Immature natural killer cell (primary cell): ENCODE data around the gene PCNP. TPM values are rescaled to one million over a fixed set of nuclear protein-coding genes. Genes with fewer than 3 reads are reported as not detected.
"Not testable (repeated sequence)": the region's sequence is repeated elsewhere in the genome, so short reads cannot be mapped to it uniquely, and the experiment has no call there.

Source experiments
- DNase-seq, 3 donors: peaks; one replicate each; pipeline ENCODE4 v3.0.0; 2022; ENCODE audit warnings: mixed read lengths in 1 of 3
- H3K27ac Mint-ChIP-seq, 6 donors: one replicate each; pipeline ENCODE4 v1.8.0; 2020; ENCODE audit warnings: mixed read lengths in 6 of 6, mild to moderate bottlenecking in 5 of 6, inconsistent platforms in 4 of 6, moderate library complexity in 3 of 6
- H3K27me3 Mint-ChIP-seq, 3 donors: one replicate each; pipeline ENCODE4 v1.8.0; 2020 to 2021; ENCODE audit warnings: low read depth in 3 of 3, mild to moderate bottlenecking in 3 of 3, mixed read lengths in 3 of 3, moderate library complexity in 3 of 3, inconsistent platforms in 1 of 3
- H3K36me3 Mint-ChIP-seq, 3 donors: one replicate each; pipeline ENCODE4 v1.8.0; 2020; ENCODE audit warnings: mixed read lengths in 3 of 3, inconsistent platforms in 2 of 3, mild to moderate bottlenecking in 2 of 3
- H3K4me1 Mint-ChIP-seq, 2 donors: one replicate each; pipeline ENCODE4 v1.8.0; 2020; ENCODE audit warnings: inconsistent platforms in 2 of 2, mild to moderate bottlenecking in 2 of 2, mixed read lengths in 2 of 2, moderate library complexity in 1 of 2
- H3K4me3 Mint-ChIP-seq, 5 donors: one replicate each; pipeline ENCODE4 v1.8.0; 2020; ENCODE audit warnings: mild to moderate bottlenecking in 5 of 5, mixed read lengths in 5 of 5, inconsistent platforms in 3 of 5, moderate library complexity in 3 of 5
- H3K9me3 Mint-ChIP-seq, 6 donors: one replicate each; pipeline ENCODE4 v1.8.0; 2020; ENCODE audit warnings: mild to moderate bottlenecking in 6 of 6, mixed read lengths in 6 of 6, inconsistent platforms in 4 of 6, moderate library complexity in 3 of 6
- polyA plus RNA-seq, 3 donors: library from polyadenylated mRNA; unstranded; fragments of 300-500 nt; fragmentation: Illumina TruSeq; gene quantifications; one replicate each; pipeline ENCODE4 v1.2.3, GENCODE V29; 2021

The PCNP gene
- polyA plus RNA-seq, 3 donors from 2014 or later = 113 to 167 (median 123) TPM

- DNase-seq = no peak
- Mint-ChIP-seq H3K27me3 (no peaks in the 10 kb centered on the region), H3K27ac (no peak overlapping the region), H3K4me1 (peaks cover under 1 to 3% of the 10 kb centered on the region in 2 donors), H3K9me3 (no peaks in the 10 kb centered on the region), H3K36me3 (no peaks in the 10 kb centered on the region), H3K4me3 (no peak overlapping the region)
These were observed 57.3 kb downstream of the PCNP start for GRCh38 chr3:101631098-101631796.

GRCh38 chr3:101631959-101632358, 58.0 kb downstream of the PCNP start:
- not testable (repeated sequence) for DNase-seq, H3K4me1 Mint-ChIP-seq, H3K27ac Mint-ChIP-seq

GRCh38 chr3:101632586-101632985, 58.6 kb downstream of the PCNP start:
- Mint-ChIP-seq H3K9me3 (no peaks in the 10 kb centered on the region), H3K27ac (no peak overlapping the region), H3K4me3 (no peak overlapping the region), H3K27me3 (no peaks in the 10 kb centered on the region), H3K36me3 (no peaks in the 10 kb centered on the region), H3K4me1 (peaks cover 3 to 6% of the 10 kb centered on the region in 2 donors)
- no peak for DNase-seq

More at GRCh38 chr3:101631959-101632358, 58.0 kb downstream of the PCNP start:
- not testable (repeated sequence) for H3K27me3 Mint-ChIP-seq, H3K9me3 Mint-ChIP-seq, H3K4me3 Mint-ChIP-seq, H3K36me3 Mint-ChIP-seq

DNA sequence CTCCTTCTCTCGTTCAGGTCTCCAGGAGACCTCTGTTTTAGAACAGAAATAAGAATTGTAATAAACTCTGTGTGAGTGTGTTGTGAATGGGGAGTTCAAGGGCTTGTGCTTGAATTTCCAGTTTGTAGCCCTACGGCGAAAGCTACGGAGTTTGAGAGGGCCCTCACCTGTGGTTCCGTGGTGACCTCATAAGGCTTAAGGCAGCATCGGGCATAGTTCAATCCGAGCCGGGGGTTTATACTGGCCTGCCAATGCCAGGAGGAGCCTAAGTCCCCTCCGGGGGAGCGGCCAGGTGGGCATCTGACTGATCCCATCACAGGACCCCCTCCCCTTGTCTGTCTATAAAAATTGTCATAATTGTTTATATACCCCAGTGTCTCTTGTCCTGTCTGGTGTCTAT, 59.2 kb downstream of the PCNP start:
- Mint-ChIP-seq H3K9me3 (no peaks in the 10 kb centered on the region), H3K4me1 (peaks cover 3 to 6% of the 10 kb centered on the region in 2 donors)

GRCh38 chr3:101634591-101635196, 60.7 kb downstream of the PCNP start:
- H3K36me3 Mint-ChIP-seq = peaks cover 0 to 4% (median 0%) of the 10 kb centered on the region in 3 donors
- H3K27ac Mint-ChIP-seq = peak overlapping the region in 1 of 6 donors; percentile 49
- DNase-seq = no peak
- H3K4me1 Mint-ChIP-seq = peaks cover 3 to 6% of the 10 kb centered on the region in 2 donors
- H3K9me3 Mint-ChIP-seq = no peaks in the 10 kb centered on the region
- no peak overlapping the region for H3K4me3 Mint-ChIP-seq
- H3K27me3 Mint-ChIP-seq = no peaks in the 10 kb centered on the region

More for the DNA sequence above, 59.2 kb downstream of the PCNP start:
- peak overlapping the region in 1 of 6 donors; percentile 38 for H3K27ac Mint-ChIP-seq
- H3K36me3 Mint-ChIP-seq = no peaks in the 10 kb centered on the region
- H3K27me3 Mint-ChIP-seq = no peaks in the 10 kb centered on the region
- DNase-seq = no peak
- no peak overlapping the region for H3K4me3 Mint-ChIP-seq

- H3K4me3 Mint-ChIP-seq = no peak overlapping the region
- no peak for DNase-seq
- no peaks in the 10 kb centered on the region for H3K9me3 Mint-ChIP-seq
- peaks cover 3 to 6% of the 10 kb centered on the region in 2 donors for H3K4me1 Mint-ChIP-seq
- no peaks in the 10 kb centered on the region for H3K27me3 Mint-ChIP-seq
- H3K36me3 Mint-ChIP-seq = peaks cover 0 to 4% (median 0%) of the 10 kb centered on the region in 3 donors
- no peak overlapping the region for H3K27ac Mint-ChIP-seq
These were observed 61.4 kb downstream of the PCNP start for GRCh38 chr3:101635345-101635744.

DNA sequence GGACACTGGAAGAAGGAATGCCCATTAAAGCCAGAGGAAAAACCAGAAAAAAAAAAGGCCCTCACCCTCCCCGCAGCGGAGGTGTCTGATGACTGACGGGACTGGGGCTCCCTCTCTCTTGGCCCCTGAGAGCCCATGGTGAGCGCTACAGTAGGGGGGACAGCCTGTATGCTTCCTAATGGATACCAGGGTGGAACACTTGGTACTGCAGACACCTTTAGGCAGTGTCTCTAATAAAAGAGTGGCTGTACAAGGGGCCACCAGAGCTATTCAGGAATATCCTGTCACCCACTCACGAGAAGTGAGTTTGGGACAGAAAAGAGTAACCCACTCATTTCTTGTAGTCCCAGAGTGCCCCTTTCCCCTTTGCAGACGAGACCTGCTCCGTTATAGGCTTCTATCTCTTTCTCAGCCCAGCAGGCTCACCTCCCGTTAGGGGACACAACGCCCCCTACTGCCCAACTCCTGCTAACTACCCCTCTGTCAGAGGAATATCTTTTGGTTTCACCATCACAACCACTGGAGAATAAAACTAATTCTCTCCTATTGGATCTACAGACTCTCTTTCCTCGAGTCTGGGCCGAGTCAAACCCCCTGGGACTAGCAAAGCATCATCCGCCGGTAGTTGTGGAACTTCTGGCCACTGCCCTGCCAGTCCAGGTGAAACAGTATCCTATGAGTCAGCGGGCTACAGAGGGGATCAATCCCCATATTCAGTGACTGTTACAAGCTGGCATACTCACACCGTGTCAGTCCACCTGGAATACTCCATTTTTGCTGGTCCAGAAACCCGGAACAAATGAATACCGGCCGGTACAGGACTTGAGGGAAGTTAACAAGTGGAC, 62.2 kb downstream of the PCNP start:
- Mint-ChIP-seq H3K27ac (peak overlapping the region in 4 of 6 donors; percentile 3 to 67 (median 28)), H3K9me3 (no peaks in the 10 kb centered on the region), H3K4me3 (no peak overlapping the region), H3K27me3 (no peaks in the 10 kb centered on the region), H3K4me1 (peaks cover 3 to 6% of the 10 kb centered on the region in 2 donors), H3K36me3 (peaks cover 0 to 4% (median 0%) of the 10 kb centered on the region in 3 donors)
- peak; percentile 57 to 64 (median 60) for DNase-seq

- no peaks in the 10 kb centered on the region for H3K27me3 Mint-ChIP-seq
- peak overlapping the region in 1 of 6 donors; percentile 62 for H3K27ac Mint-ChIP-seq
- no peak overlapping the region for H3K4me3 Mint-ChIP-seq
- no peak for DNase-seq
- peaks cover 8 to 12% of the 10 kb centered on the region in 2 donors for H3K4me1 Mint-ChIP-seq
- peaks cover 0 to 4% (median 0%) of the 10 kb centered on the region in 3 donors for H3K36me3 Mint-ChIP-seq
- H3K9me3 Mint-ChIP-seq = no peaks in the 10 kb centered on the region
These were observed 63.5 kb downstream of the PCNP start for GRCh38 chr3:101637451-101637850.

GRCh38 chr3:101638261-101638745, 64.3 kb downstream of the PCNP start:
- H3K4me1 Mint-ChIP-seq = peaks cover 14 to 21% of the 10 kb centered on the region in 2 donors
- H3K36me3 Mint-ChIP-seq = peaks cover 0 to 4% (median 0%) of the 10 kb centered on the region in 3 donors
- no peak for DNase-seq
- H3K4me3 Mint-ChIP-seq = no peak overlapping the region
- no peaks in the 10 kb centered on the region for H3K9me3 Mint-ChIP-seq
- no peaks in the 10 kb centered on the region for H3K27me3 Mint-ChIP-seq
- peak overlapping the region in 1 of 6 donors; percentile 62 for H3K27ac Mint-ChIP-seq

- no peaks in the 10 kb centered on the region for H3K9me3 Mint-ChIP-seq
- peaks cover 26 to 32% of the 10 kb centered on the region in 2 donors for H3K4me1 Mint-ChIP-seq
- no peak overlapping the region for H3K4me3 Mint-ChIP-seq
- peaks cover 0 to 4% (median 0%) of the 10 kb centered on the region in 3 donors for H3K36me3 Mint-ChIP-seq
- H3K27me3 Mint-ChIP-seq = peaks cover 0 to 2% (median 0%) of the 10 kb centered on the region in 3 donors
- no peak for DNase-seq
- no peak overlapping the region for H3K27ac Mint-ChIP-seq
These were observed 65.4 kb downstream of the PCNP start for GRCh38 chr3:101639280-101639963.

GRCh38 chr3:101640256-101640655, 66.3 kb downstream of the PCNP start:
- no peaks in the 10 kb centered on the region for H3K9me3 Mint-ChIP-seq
- H3K27me3 Mint-ChIP-seq = peaks cover 0 to 2% (median 0%) of the 10 kb centered on the region in 3 donors
- no peak overlapping the region for H3K4me3 Mint-ChIP-seq
- peaks cover 0 to 4% (median 0%) of the 10 kb centered on the region in 3 donors for H3K36me3 Mint-ChIP-seq
- DNase-seq = no peak
- H3K27ac Mint-ChIP-seq = no peak overlapping the region
- H3K4me1 Mint-ChIP-seq = peaks cover 32 to 40% of the 10 kb centered on the region in 2 donors

GRCh38 chr3:101641397-101642115, 67.6 kb downstream of the PCNP start:
- peaks cover 29 to 41% of the 10 kb centered on the region in 2 donors for H3K4me1 Mint-ChIP-seq
- H3K27ac Mint-ChIP-seq = peak overlapping the region in 2 of 6 donors; percentile 28 to 82
- H3K9me3 Mint-ChIP-seq, DNase-seq, H3K27me3 Mint-ChIP-seq, H3K36me3 Mint-ChIP-seq, H3K4me3 Mint-ChIP-seq: not testable (repeated sequence)
